Liver (tissue), 9 donors: ENCODE results near the gene REPS2. TPM values are rescaled to one million over a fixed set of nuclear protein-coding genes. Genes with fewer than 3 reads are reported as not detected.
A peak's percentile ranks its signal among the peaks of the same experiment; 100 is the strongest.

Experiments
- DNase-seq: peaks from one replicate; pipeline ENCODE4 v3.0.0-alpha.2; 2017; ENCODE audit warnings: low spot score
- H3K27ac ChIP-seq, 2 donors: one replicate each; pipeline ENCODE4 v1.7.0; 2013; ENCODE audit warnings: inconsistent platforms in 2 of 2, low read length in 2 of 2, control low read depth in 1 of 2, low read depth in 1 of 2, mild to moderate bottlenecking in 1 of 2
- H3K27me3 ChIP-seq, 4 donors: one replicate each; pipeline versions ENCODE4 v1.6.1 to v1.7.0; 2013; ENCODE audit warnings: low read length in 3 of 4, inconsistent platforms in 1 of 4, mild to moderate bottlenecking in 1 of 4, moderate library complexity in 1 of 4; ENCODE audit not compliant: control insufficient read depth in 4 of 4, insufficient read depth in 4 of 4
- H3K36me3 ChIP-seq, 4 donors: one replicate each; pipeline versions ENCODE4 v1.6.1 to v1.7.0; 2013; ENCODE audit warnings: low read length in 3 of 4, mild to moderate bottlenecking in 3 of 4, low read depth in 1 of 4, moderate library complexity in 1 of 4; ENCODE audit not compliant: control insufficient read depth in 4 of 4, insufficient read depth in 3 of 4
- H3K4me1 ChIP-seq, 4 donors: one replicate each; pipeline versions ENCODE4 v1.6.1 to v1.7.0; 2013; ENCODE audit warnings: low read length in 3 of 4, mild to moderate bottlenecking in 3 of 4, moderate library complexity in 1 of 4; ENCODE audit not compliant: control insufficient read depth in 4 of 4, insufficient read depth in 4 of 4
- H3K4me3 ChIP-seq, 3 donors: one replicate each; pipeline versions ENCODE4 v1.6.1 to v1.7.0; 2013; ENCODE audit warnings: low read length in 3 of 3, control low read depth in 1 of 3, low read depth in 1 of 3, mild to moderate bottlenecking in 1 of 3
- H3K9ac ChIP-seq, 2 donors: one replicate each; pipeline ENCODE4 v1.7.0; 2013; ENCODE audit warnings: low read length in 2 of 2, mild to moderate bottlenecking in 2 of 2, moderate library complexity in 2 of 2, control low read depth in 1 of 2, low read depth in 1 of 2
- H3K9me3 ChIP-seq, 4 donors: one replicate each; pipeline versions ENCODE4 v1.6.1 to v1.7.0; 2013; ENCODE audit warnings: low read length in 3 of 4; ENCODE audit not compliant: control insufficient read depth in 4 of 4
- ATF3 ChIP-seq: IDR thresholded peaks from 2 replicates; pipeline ENCODE4 v1.6.1; 2016; ENCODE audit warnings: antibody characterized with exemption
- FOXA2 ChIP-seq: IDR thresholded peaks from 2 replicates; pipeline ENCODE4 v1.6.1; 2016; ENCODE audit warnings: antibody characterized with exemption
- GABPA ChIP-seq, 2 donors: IDR thresholded peaks in 1 of 2; conservative IDR thresholded peaks in 1 of 2; 2 replicates each; pipeline ENCODE4 v1.6.1; 2016; ENCODE audit warnings: antibody characterized with exemption in 2 of 2, mild to moderate bottlenecking in 1 of 2, moderate library complexity in 1 of 2
- HNF4A ChIP-seq, 2 donors: conservative IDR thresholded peaks; 2 replicates each; pipeline ENCODE4 v1.6.1; 2016; ENCODE audit warnings: antibody characterized with exemption in 2 of 2, mild to moderate bottlenecking in 2 of 2
- MAX ChIP-seq: IDR thresholded peaks from 2 replicates; pipeline ENCODE4 v1.6.1; 2016; ENCODE audit warnings: antibody characterized with exemption
- NR2F2 ChIP-seq: IDR thresholded peaks from 2 replicates; pipeline ENCODE4 v1.6.1; 2016; ENCODE audit warnings: antibody characterized with exemption
- REST ChIP-seq: IDR thresholded peaks from 2 replicates; pipeline ENCODE4 v1.6.1; 2016; ENCODE audit warnings: antibody characterized with exemption, mild to moderate bottlenecking
- RXRA ChIP-seq, 2 donors: IDR thresholded peaks; 2 replicates each; pipeline ENCODE4 v1.6.1; 2017 to 2018; ENCODE audit warnings: antibody characterized with exemption in 2 of 2, mild to moderate bottlenecking in 1 of 2
- SP1 ChIP-seq: IDR thresholded peaks from 2 replicates; pipeline ENCODE4 v1.6.1; 2018; ENCODE audit warnings: antibody characterized with exemption, mild to moderate bottlenecking
- ZBTB33 ChIP-seq: IDR thresholded peaks from 2 replicates; pipeline ENCODE4 v1.6.1; 2016; ENCODE audit warnings: antibody characterized with exemption
- WGBS: extraction: QIAGEN DNeasy Blood & Tissue Kit; methylation state at CpG from one replicate; pipeline ENCODE4 v1.1.7; 2013; 5-methylcytosine and 5-hydroxymethylcytosine counted together
- polyA plus RNA-seq, 2 donors: library from polyadenylated mRNA; stranded (reverse) in 1 of 2; unstranded in 1 of 2; fragments of 200-250 nt in 1 of 2; fragments of >200 nt in 1 of 2; fragmentation: Nextera tagmentation in 1 of 2; extraction: Ambion mirVana in 1 of 2; gene quantifications; one replicate each; pipeline versions ENCODE4 v1.2.1 to v1.2.3, GENCODE V29; 2013 to 2015
- total RNA-seq, 2 donors: library from RNA; depleted of rRNA; stranded (reverse); fragments of >200 nt; gene quantifications; one replicate each; pipeline ENCODE4 v1.2.3, GENCODE V29; 2014
- TF ChIP-seq, protein P1 (sequence below): fragments of 150-350 bp; IDR thresholded peaks from 2 replicates; pipeline ENCODE4 v1.5.1; 2017; ENCODE audit warnings: improper control_type of control experiment, low read depth, low read length; ENCODE audit not compliant: missing input control
- donor health status: healthy.
- donor health status: healthy.
- donor health status: healthy.
- donor health status: healthy.
- donor health status: healthy.

The REPS2 gene
- total and polyA plus RNA-seq, 4 donors = 3.5 to 10.7 (median 6.2) TPM

- Histone ChIP-seq H3K9ac (no peak overlapping the region), H3K4me3 (peak overlapping the region; percentile 72 to 86 (median 77)), H3K9me3 (peaks cover 0 to 5% (median 0%) of the 10 kb centered on the region in 4 donors), H3K27me3 (no peaks in the 10 kb centered on the region), H3K36me3 (no peaks in the 10 kb centered on the region), H3K27ac (peak overlapping the region; percentile 25 to 50), H3K4me1 (peaks cover 1 to 21% (median 8%) of the 10 kb centered on the region in 4 donors)
- WGBS = under 1% methylated on average over 41 of the region's 43 CpGs
- peak in 1 of 2 donors; percentile 26 for TF ChIP-seq RXRA (IDR thresholded peaks at IDR 0.05)
- TF ChIP-seq MAX = no peak
- TF ChIP-seq REST = no peak
- no peak for TF ChIP-seq ZBTB33
- peak in 1 of 2 donors; percentile 26 for TF ChIP-seq HNF4A (conservative IDR thresholded peaks at IDR 0.05)
- peak; percentile 34 for DNase-seq
Measured at GRCh38 chrX:16946971-16947562, 609 bp downstream of the REPS2 start.

DNA sequence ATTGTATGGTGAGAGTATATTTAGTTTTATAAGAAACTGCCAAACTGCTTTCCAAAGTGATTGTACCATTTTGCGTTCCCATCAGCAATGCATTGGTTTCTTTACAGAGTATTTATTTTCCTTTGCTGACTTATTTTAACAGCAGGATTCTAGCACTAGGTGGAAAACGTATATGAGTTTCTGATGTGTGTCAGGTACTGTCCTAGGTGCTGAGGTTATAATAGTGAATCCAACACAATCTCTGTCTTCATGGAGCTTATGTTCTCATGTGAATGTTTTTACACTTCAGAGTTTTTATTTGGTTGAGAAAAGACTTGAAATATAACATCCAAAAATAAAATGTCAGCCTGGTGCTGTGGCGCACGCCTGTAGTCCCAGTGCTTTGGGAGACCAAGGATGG, 4.0 kb downstream of the REPS2 start:
- Histone ChIP-seq H3K36me3 (no peaks in the 10 kb centered on the region), H3K27ac (no peak overlapping the region), H3K27me3 (peaks cover 0 to 2% (median 0%) of the 10 kb centered on the region in 4 donors), H3K9ac (no peak overlapping the region), H3K4me3 (no peak overlapping the region), H3K9me3 (peaks cover 0 to 5% (median 0%) of the 10 kb centered on the region in 4 donors), H3K4me1 (peaks cover 1 to 21% (median 13%) of the 10 kb centered on the region in 4 donors)
- TF ChIP-seq, protein P1, sequence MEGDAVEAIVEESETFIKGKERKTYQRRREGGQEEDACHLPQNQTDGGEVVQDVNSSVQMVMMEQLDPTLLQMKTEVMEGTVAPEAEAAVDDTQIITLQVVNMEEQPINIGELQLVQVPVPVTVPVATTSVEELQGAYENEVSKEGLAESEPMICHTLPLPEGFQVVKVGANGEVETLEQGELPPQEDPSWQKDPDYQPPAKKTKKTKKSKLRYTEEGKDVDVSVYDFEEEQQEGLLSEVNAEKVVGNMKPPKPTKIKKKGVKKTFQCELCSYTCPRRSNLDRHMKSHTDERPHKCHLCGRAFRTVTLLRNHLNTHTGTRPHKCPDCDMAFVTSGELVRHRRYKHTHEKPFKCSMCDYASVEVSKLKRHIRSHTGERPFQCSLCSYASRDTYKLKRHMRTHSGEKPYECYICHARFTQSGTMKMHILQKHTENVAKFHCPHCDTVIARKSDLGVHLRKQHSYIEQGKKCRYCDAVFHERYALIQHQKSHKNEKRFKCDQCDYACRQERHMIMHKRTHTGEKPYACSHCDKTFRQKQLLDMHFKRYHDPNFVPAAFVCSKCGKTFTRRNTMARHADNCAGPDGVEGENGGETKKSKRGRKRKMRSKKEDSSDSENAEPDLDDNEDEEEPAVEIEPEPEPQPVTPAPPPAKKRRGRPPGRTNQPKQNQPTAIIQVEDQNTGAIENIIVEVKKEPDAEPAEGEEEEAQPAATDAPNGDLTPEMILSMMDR = no peak
- no peak for TF ChIP-seq FOXA2
- TF ChIP-seq ATF3 = no peak
- no peak for TF ChIP-seq ZBTB33
- TF ChIP-seq SP1 = no peak
- no peak for TF ChIP-seq NR2F2
- no peak for TF ChIP-seq GABPA (IDR thresholded peaks at IDR 0.05 in 1 of 2, conservative IDR thresholded peaks at IDR 0.05 in 1 of 2)
- DNase-seq = no peak
- WGBS = 87% methylated on average over 4 of the region's 4 CpGs
